ENCODE measurements around the gene TEDDM1.

The TEDDM1 gene

GRCh38 chr1:182376936-182377574, 23.4 kb downstream of the TEDDM1 start:
- DNase-seq, result no peak

- DNase-seq, result no peak
Measured at GRCh38 chr1:182374101-182374834, 26.2 kb downstream of the TEDDM1 start.

GRCh38 chr1:182370532-182370931, 29.9 kb downstream of the TEDDM1 start:
- no peak for DNase-seq

GRCh38 chr1:182368903-182369302, 31.6 kb downstream of the TEDDM1 start:
- no peak for DNase-seq

GRCh38 chr1:182368358-182368757, 32.1 kb downstream of the TEDDM1 start:
- DNase-seq, result no peak

GRCh38 chr1:182367926-182368325, 32.5 kb downstream of the TEDDM1 start:
- DNase-seq, result no peak

- no peak for DNase-seq
Measured at GRCh38 chr1:182366596-182366995, 33.9 kb downstream of the TEDDM1 start.

GRCh38 chr1:182359645-182360044, 40.8 kb downstream of the TEDDM1 start:
- no peak for DNase-seq

- DNase-seq, result no peak
Measured at GRCh38 chr1:182357913-182358312, 42.6 kb downstream of the TEDDM1 start.

- no peak for DNase-seq
Measured at GRCh38 chr1:182357171-182357570, 43.3 kb downstream of the TEDDM1 start.

- DNase-seq, result no peak
Measured at GRCh38 chr1:182355723-182356098, 44.8 kb downstream of the TEDDM1 start.

- DNase-seq, result no peak
Measured at GRCh38 chr1:182351790-182352364, 48.6 kb downstream of the TEDDM1 start.

GRCh38 chr1:182350839-182351238, 49.6 kb downstream of the TEDDM1 start:
- DNase-seq, result no peak

- no peak for DNase-seq
Measured at GRCh38 chr1:182348961-182349747, 51.3 kb downstream of the TEDDM1 start.

Data from stimulated activated CD4-positive, alpha-beta T cell treated with anti-CD3 and anti-CD28 coated beads, Interleukin-15, amount 100 ng/mL, for 24 hours (primary cell).